NK-92 treated with Interleukin-12 subunit alpha and Interleukin-12 subunit beta, amount 100 ng/mL, for 24 hours (cell line): Measurements from ENCODE around the gene FAM151B.
"Not testable (repeated sequence)": the region's sequence is repeated elsewhere in the genome, so short reads cannot be mapped to it uniquely, and the experiment has no call there.

Experiments
- DNase-seq: peaks from one replicate; lab custom pipeline; 2025; lab: John Stamatoyannopoulos, UW

The FAM151B gene

GRCh38 chr5:80504833-80505232, 16.9 kb downstream of the FAM151B start:
- no peak for DNase-seq

- no peak for DNase-seq
Measured at GRCh38 chr5:80507663-80508062, 19.8 kb downstream of the FAM151B start.

GRCh38 chr5:80508844-80509243, 20.9 kb downstream of the FAM151B start:
- no peak for DNase-seq

GRCh38 chr5:80509362-80509761, 21.5 kb downstream of the FAM151B start:
- no peak for DNase-seq

DNA sequence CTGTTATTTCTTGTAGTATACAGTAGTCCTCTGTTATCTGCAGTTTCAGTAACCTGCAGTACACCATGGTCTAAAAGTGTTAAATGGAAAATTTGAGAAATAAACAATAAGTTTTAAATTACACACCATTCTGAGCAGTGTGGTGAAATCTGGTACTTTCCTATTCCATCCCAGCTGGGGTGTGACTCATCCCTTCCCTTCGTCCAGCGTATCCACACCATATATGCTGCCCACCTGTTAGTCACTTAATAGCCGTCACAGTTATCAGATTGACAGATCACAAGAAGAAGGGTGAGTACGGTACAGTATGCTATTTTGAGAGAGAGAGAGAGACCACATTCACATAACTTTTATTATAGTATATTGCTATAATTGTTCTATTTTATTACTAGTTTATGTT, 28.9 kb downstream of the FAM151B start:
- DNase-seq: peak; percentile 26

- no peak for DNase-seq
Measured at GRCh38 chr5:80540691-80541090, 52.8 kb downstream of the FAM151B start.

DNA sequence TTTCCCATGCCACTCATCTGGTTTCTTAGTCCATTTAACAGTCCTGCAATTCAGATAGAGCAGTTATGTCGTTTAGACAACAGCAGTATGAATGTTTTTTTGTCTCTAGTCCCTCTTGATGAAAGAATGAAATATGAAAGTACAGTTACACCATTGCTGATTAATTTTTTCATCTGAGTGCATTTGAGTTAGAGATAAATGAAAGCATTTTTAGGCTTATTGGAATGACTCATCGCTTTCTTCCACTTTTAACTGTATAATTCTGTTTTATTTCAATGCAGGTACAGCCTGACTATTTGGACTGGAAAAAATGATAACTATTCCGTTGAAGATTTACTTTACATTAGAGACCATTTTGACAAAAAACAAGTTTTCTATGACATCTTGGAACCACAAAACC, 53.5 kb downstream of the FAM151B start:
- DNase-seq: no peak

DNA sequence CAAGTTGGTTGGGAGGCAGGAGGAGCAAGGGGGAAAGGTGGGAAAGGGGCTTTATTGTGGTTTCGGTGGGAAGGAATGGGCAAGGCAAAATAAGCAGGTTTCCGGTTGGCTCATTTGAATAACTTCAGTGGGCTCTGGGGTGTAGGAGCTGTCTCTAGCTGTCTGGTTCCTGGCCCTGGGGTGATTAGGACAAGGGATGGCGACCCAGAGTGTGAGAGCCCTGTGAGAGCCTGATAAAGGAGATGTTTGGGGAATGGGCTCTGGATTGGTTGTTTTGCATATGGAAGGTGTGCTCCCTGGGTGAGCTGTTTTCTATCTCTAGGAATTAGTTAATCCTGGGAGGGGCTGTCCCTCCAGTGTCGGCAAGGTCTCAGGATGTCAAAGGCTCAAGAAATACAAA, 66.7 kb downstream of the FAM151B start:
- DNase-seq: no peak

- no peak for DNase-seq
Measured at GRCh38 chr5:80555099-80555498, 67.2 kb downstream of the FAM151B start.

DNA sequence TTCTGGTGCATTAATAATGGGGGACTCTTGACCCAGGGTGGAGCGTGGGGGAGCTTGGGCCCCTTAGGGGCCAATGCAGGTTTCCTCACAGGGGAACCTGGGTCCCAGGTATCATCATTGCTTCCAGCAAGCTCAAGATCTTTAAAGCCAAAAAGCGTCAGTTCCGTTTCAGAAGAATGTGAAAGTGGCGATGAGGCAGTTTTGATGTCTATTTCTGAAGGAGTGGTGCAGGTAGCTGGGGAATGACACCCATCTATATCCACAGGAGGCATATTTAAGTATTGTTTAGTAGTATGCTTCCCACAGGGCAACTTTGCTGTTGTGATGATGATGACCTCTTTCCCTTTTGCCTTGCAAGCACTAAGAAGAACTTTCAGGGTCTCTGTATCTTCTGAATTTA, 71.3 kb downstream of the FAM151B start:
- DNase-seq: no peak

DNA sequence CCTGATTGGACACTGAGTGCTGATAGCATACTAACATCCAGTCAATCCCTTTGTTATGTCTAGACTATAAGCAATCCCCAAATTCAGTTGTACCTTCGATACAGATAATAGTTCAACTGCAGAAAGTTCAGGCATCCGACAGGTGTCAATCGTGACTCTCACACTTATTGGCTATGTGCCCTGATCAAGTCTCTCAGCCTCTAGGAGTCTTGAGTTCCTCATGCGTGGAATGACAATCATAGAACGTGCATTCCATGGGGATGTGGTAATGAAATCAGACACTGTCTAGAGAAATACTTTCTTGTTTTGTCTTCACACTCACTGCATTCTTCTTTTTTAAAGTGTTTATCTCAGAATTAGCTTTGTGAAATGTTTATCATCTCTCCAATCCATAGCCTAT, 77.4 kb downstream of the FAM151B start:
- DNase-seq: no peak

GRCh38 chr5:80566711-80567259, 78.9 kb downstream of the FAM151B start:
- no peak for DNase-seq

DNA sequence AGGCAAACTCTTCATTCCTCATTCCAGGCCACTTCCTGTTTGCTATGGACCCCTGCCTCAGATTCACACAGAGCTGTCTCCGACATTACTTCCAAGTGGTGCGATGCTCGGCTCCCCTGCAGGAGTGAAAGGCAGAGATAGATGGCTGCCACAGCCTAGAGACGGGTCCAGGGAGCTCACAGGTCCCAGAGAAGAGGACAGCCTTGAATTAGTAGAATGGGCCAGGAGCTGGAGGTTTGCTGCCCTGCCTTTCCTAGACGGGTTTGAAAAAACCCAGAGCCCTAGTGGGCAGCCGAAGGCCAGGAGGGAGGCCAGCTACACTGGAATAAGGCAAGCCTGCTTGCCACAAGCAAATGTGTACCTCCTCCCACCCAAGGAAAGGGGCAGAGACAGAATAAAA, 80.4 kb downstream of the FAM151B start:
- no peak for DNase-seq

GRCh38 chr5:80569086-80569960, 81.4 kb downstream of the FAM151B start:
- DNase-seq: no peak

DNA sequence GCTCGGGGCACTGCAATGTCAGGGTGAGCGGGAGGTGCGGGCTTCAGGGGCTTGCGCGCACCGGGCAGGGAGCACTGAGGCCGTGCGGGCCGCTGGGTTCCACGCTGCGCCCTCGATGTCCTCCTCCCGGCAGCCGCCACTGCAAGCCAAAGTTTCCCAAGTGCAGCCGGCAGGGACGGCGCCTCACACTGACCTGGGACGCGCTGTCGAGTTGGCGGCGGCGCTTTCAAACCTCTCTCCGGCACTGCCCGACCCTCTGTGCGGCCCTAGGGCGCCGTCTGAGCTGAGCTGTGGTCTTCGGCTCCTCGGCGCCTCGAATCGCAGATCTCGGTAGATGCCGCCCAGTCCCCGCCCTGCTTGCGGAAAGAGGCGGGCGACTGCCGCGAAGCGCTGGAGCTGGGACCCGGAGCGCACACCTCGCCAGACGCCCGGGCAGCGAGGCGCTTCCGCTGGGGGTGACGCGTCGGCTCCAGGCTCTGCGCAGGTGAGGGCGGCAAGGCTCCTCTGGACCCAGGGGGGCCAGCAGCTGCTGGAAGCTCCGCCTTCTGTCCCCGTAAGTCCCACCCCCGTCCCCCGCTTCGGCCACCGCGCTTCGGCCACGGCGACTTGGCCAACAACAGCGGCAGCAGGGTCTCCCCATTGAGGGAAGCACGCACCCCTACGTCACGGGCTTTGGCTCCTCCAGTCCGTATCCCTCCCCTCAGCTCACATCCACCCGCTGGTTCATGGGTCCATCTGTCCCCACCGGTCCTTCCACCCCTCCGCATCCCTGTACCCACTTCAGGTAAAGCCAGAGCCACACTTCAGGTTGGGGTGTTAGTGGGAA, 82.3 kb downstream of the FAM151B start, which contains the start of gene ANKRD34B:
Gene ANKRD34B (minus strand): TSS at position 320 of the 826 bp plus-strand sequence. CDS start 10,261 bp downstream, outside the sequence.
- DNase-seq: no peak

GRCh38 chr5:80573062-80573461, 85.2 kb downstream of the FAM151B start:
- no peak for DNase-seq

DNA sequence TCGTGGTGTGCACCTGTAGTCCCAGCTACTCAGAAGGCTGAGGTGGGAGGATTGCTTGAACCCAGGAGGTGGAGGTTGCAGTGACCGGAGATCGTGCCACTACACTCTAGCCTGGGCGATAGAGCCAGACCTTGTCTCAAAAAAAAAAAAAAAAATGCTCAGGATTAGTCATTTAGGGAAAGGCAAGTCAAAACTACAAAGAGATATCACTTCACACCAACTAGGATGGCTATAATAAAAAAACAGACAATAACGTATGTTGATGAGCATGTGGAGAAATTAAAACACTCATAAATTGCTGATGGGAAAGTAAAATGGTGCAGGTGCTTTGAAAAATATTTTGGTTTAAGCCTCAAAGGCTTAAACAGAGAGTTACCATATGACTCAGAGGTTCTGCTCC, 88.5 kb downstream of the FAM151B start:
- no peak for DNase-seq

- DNase-seq: no peak
Measured at GRCh38 chr5:80577707-80578106, 89.8 kb downstream of the FAM151B start.

- no peak for DNase-seq
Measured at GRCh38 chr5:80579050-80579449, 91.2 kb downstream of the FAM151B start.

GRCh38 chr5:80580291-80580690, 92.4 kb downstream of the FAM151B start:
- DNase-seq: not testable (repeated sequence)

GRCh38 chr5:80584770-80585169, 96.9 kb downstream of the FAM151B start:
- no peak for DNase-seq

DNA sequence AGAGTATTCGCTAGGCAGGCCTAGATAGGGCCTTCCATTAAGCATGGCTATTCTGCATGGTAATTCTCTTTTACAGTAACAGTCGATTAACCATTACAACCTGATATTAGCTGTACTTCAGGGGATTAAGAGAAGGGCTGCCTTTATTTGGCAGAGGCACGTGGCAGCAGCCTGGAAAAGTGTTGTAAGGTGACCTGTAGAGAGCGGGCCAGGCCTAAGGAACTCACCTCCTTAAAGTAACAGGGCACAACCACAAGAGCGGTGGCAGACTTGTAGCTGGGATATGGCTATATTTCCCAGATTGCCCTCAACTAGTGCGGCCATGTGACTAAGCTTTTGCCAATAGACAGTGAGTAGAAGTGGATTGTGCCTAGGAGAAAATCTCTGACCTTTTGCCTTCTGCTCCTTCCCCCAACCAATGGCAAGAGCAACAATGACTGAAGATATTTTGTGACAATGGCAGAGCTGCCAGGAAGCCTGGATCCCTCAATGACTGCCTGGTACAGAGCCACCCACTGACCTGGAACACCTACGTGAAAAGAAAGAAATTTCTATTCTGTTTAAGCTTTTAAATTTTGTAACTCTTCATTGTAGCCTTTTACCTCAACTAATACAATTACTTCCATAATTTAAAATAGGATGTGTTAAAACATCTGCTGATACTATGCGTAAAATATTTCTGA, 101.1 kb downstream of the FAM151B start:
- no peak for DNase-seq
